HG02973 (cell line): ENCODE results near the gene AKR1B1.
A peak's percentile ranks its signal among the peaks of the same experiment; 100 is the strongest.
"Not testable (repeated sequence)": the region's sequence is repeated elsewhere in the genome, so short reads cannot be mapped to it uniquely, and the experiment has no call there.

Experiments
- ATAC-seq: cut with Tn5 transposase; IDR thresholded peaks from one replicate; pipeline ENCODE4 v1.9.1; 2021; ENCODE audit warnings: moderate library complexity; ENCODE audit not compliant: unreplicated experiment

The AKR1B1 gene

DNA sequence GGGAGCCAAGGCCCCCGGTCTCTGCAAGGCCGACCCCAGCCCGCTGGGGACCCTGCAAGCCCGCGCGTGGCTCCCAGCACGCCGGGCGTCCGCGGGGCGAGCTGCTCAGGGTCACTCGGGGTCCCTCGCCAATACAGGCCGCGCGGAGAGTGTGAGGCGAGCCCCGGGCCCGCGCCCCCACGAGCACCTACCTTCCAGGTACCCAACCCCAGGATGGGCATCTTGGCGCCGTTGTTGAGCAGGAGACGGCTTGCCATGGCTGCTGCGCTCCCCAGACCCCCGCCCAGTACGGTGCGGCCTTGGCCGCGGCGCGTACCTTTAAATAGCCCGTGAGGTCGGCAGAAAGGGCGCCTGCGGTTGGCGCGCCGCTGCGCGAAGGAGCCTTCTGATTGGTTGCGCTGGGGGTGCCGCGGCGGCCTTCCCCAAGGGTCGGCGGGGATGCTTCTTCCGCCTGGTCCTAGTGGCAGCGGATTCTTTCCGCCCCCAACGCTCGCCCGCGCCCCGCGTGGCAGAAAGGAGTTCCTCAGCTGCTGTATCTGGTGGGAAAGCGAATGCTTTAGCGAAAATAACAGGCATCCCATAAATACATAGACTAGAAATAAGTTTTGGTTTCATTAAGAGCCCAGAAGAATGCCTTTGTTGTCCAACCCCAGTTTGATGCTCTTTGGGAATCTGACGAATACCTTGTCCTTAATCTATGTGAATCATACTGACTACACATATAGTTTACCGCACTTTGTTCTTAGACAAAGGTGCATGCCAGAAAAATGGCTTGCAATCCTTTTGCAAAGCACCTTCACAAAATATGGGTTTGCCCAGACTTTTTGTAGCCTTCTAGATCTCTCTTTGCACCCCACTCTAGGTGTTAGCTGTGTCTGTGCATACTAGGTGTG is at the start of gene AKR1B1:
Gene AKR1B1 (minus strand): TSS at position 295 of the 893 bp plus-strand sequence. CDS start 38 bp downstream, at position 257.
- ATAC-seq = peak; percentile 96

DNA sequence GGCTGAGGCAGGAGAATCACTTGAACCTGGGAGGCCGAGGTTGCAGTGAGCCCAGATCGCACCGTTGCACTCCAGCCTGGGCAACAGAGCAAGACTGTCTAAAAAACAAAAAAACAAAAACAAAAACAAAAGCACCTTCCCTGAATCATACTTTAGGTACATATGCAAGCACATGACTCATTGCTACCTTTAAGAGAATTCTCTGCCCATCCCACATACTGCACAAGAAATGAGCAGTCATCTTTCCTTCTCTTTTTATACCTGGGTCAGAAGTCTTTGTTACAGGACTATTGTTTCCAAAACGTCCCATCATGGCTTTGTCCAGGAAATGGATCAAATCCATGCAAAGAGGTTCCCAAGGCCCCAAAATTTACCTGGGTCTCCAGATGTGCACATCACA is 47.0 kb upstream of the AKR1B1 start:
- ATAC-seq = no peak

DNA sequence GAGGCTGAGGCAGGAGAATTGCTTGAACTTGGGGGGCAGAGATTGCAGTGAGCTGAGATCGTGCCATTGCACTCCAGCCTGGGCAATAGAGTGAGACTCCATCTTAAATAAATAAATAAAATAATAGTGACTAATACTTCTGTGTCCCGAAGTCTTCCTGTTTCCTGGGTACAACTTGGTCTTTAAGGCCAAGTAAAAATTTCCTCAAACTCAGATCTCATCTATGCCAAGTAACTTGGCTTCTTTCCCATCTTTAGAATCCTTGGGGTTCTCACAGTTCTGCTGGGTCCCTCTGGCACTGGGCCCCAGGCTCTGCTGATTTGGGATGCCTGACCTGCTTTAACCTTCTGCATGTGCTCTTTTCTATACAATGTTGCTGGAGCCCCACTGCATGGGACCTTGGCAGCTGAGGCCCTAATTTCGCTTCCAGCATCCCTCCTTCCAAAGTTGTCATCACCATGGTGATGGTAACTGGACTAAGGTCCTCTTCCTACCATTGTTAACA is 45.8 kb upstream of the AKR1B1 start:
- ATAC-seq = no peak

DNA sequence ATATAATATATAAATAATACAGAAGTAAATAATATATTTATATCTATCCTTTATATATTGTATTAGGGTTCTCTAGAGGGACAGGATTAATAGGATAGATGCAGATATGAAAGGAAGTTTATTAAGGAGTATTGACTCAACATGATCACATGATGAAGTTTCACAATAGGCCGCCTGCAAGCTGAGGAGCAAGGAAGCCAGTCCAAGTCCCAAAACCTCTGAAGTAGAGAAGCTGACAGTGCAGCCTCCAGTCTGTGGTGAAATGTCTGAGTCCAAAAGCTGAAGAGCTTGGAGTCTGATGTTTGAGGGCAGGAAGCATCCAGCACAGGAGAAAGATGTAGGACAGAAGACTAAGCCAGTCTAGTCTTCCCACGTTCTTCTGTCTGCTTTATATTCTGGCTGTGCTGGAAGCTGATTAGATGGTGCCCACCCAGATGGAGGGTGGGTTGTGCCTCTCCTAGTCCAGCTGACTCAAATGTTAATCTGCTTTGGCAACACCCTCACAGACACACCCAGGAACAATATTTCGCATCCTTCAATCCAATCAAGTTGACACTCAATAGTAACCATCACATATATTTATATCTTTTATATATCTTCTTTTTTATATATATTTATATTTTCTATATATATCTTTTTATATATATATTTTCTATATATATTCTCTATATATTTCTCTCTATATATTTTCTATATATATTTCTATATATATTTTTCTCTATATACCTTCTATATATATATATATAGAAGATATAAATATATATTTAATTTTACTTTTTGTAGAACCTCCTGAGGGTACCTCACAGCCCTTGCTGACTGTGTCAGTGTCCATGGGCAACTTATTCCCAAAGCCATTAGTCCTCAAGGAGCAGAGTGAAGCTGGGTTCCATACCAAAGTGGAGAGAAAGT is 43.8 kb upstream of the AKR1B1 start:
- no peak for ATAC-seq

DNA sequence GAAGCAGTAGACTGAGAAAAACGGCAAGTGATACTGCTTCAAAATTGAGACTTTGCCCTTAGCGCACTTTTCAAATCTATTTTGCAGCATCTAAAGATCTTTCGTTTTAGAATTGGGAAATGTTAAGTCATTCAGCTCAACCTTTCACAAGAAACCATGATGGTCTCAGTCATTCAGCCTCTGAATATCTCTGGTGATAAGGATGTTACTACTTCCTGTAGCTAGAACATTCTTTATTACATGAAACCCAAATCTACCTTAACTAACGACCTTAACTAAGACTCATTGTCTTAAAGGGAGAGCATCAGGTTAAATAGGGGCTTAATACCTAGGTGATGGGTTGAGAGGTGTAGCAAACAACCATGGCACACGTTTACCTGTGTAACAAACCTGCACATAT is 42.1 kb upstream of the AKR1B1 start:
- ATAC-seq = no peak

DNA sequence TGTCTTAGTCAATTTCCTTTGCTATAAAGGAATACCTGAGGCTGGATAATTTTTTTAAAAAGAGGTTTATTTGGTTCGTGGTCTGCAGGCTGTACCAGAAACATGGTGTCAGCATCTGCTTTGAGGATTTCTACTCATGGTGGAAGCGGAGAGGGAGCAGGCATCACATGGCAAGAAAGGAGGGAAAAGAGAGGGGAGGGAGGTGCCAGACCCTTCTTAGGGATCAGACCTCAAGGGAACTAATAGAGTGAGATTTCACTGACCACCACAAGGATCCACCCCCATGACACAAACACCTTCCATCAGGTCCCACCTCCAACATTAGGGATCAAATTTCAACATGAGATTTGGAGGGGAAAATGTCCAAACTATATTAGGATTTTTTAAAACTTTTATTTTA is 41.5 kb upstream of the AKR1B1 start:
- ATAC-seq = no peak

DNA sequence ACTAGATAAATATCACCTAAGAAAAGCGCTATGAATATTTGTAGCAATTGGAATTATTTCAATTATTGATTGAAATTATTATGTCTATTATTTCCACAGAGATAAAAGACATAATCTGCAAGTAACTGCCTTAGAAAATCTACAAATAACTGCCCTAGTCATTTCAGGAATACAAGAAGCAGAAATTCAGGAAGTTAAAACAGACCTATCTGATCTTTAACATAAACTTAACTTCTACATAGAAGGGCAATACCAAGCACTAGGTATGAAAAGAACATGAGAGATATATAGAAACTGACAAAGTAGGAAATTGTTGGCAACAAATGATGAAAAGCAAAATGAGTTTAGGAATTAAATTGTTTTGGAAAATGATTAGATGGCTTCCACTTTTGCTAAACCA is 36.6 kb upstream of the AKR1B1 start:
- no peak for ATAC-seq

DNA sequence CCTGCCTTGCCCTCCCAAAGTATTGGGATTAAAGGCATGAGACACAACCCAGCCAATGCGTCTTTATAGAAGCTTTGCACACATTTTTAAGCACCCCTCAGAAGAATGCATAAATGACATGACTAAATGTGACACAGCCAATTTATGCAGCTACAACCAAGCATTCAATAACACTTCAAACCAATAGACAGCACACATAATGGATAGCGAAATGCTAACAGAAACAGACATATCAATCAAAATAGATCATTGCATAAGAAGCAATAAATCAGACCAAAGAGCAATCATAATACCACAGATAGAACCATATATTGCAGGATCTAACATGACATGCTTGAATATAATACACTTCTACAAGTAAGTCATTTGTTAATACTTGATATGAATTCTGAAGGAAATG is 34.2 kb upstream of the AKR1B1 start:
- ATAC-seq = no peak

DNA sequence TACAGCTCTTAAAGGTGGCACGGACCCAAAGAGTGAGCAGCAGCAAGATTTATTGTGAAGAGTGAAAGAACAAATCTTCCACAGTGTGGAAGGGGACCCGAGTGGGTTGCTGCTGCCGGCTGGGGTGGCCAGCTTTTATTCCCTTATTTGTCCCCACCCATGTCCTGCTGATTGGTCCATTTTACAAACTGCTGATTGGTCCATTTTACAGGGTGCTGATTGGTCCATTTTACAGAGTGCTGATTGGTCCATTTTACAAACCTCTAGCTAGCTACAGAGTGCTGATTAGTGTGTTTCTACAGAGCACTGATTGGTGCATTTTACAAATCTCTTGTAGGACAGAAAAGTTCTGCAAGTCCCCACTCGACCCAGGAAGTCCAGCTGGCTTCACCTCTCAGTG is 28.8 kb upstream of the AKR1B1 start:
- ATAC-seq = not testable (repeated sequence)

DNA sequence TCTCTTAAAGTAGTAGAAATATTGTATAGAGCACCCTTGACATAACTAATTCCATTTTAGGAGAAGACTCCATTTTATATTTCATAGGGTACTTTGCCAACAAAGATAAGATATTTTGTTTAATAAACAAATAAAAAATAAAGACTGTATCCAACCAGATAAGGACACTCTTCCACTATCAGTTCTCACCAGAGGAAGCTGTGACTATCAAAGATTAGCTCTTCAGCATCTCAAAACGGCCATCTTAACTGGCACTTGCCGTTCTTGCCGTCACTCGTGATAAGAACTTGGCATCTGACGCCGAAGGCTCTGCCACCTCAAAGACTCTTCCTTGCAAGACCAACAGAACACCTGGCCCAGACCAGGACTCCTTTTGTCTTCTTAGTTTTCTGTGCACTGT is 26.3 kb upstream of the AKR1B1 start:
- no peak for ATAC-seq

DNA sequence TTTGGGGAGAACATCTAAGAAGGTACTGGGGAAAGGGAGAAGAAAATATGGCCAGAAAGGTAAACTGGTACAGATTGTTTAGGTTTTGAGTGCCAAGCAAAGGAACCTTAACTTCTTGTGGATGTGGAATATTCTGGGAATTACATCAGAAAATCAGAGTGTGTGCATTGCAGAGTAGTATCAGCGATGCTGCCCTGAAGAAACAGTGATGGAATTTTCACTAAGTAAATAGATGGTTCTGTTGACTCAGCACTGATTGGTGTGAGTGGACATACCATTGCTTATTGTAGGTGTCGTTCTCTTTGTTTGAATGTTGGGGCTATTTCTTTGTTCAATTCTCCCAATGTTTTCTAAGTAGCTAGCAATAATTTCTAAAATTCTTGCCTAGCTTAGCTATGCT is 24.4 kb upstream of the AKR1B1 start:
- ATAC-seq = no peak

DNA sequence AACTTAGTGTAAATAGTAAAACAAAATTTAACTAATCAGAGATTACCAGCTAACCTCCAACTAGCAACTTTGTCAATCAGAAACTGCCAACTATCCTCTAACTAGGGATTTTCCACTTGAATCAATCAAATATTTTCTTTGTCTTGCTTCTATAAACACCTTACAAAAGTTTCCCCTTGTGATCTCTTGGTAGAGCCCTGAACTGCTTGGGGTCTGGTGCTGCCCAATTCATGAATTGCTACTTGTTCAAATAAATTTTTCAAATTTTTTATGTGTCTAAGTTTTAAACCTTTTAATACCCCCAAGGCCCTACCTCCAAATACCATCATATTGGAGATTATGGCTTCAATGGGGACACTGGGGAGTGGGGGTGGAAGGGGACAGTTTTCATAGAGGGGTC is 24.0 kb upstream of the AKR1B1 start:
- no peak for ATAC-seq

DNA sequence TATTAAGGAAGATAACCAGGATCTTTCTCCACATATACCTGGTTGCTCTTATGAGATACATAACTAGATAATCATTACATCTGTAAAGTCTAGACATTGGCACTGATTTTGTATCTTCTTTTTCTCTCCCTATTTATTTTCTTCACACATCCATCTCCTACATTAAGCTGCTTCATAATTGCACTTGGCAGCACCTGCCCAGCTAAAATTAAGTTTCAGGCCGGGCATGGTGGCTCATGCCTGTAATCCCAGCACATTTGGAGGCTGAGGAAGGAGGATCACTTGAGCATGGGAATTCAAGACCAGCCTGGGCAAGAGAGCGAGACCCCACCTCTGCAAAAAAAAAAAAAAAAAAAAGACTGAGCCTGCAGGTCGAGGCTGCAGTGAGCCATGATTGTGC is 22.3 kb upstream of the AKR1B1 start:
- ATAC-seq = no peak

DNA sequence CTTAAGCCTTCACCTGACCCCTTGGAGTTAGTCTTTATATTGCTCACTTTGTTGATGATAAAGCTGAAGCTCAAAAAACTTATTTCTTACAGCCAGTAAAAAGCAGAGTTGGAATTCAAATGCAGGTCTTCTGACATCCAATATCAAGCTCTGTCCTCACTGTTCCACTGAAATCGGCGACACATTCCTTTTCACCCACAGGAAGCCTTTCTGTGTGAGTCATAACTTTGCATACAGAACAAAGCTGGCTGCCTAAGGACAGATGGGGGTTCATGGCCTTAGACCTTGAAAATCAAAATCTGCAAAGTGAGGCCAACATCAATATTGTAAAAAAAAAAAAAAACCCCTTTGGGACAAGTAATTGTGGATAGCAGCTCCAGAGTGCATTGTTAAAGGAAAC is 21.8 kb upstream of the AKR1B1 start:
- ATAC-seq = no peak

DNA sequence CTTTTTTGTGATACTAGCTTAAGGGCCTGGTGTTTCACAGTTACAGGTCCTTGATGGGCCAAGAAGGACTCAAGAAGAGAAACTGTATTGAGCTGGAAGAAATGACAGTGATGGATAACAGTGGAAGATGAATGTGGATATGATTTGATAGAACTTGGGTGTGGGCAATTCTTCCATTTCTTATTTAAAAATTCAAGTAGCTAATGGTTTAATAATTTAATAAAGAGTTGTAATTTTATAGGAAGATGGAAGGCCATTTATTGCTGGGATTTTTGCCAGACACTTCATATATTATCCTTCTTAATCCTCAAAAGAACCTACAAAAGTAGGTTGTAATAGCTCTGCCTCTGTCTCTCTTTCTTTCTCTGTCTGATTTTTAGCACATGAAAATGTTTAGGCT is 21.3 kb upstream of the AKR1B1 start:
- no peak for ATAC-seq

DNA sequence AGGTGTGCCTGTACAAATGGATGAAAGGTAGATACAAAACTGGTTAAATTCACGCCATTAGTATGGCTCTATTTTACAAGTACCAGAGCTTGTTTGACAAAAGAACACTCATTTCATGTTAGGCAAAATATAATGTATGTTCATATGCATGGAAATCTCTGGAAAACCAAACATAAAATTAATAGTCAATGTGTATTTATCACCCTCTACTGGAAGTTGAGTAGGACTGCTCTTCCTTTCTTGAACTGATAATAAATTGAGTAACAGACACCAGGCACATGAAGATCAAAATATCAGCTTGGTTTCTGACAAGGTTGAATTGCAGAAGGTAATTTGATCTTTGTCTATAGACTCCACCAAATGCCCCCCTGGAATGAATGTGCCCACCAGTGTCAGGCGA is 19.8 kb upstream of the AKR1B1 start:
- ATAC-seq = no peak

DNA sequence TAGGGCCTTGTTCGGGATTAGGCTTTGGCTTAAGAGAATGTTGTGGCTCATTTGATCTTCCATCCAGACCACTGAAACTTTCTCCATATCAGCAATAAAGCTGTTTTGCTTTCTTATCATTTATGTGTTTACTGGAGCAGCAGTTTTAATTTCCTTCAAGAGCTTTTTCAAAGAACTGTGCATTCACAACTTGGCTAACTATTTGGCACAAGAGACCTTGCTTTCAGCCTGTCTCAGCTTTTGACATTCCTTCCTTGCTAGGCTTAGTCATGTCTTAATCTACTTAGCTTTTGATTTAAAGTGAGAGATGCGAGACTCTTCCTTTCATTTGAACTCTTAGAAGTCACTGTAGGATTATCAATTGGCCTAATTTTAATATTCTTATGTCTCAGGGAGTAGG is 19.1 kb upstream of the AKR1B1 start:
- ATAC-seq = no peak

DNA sequence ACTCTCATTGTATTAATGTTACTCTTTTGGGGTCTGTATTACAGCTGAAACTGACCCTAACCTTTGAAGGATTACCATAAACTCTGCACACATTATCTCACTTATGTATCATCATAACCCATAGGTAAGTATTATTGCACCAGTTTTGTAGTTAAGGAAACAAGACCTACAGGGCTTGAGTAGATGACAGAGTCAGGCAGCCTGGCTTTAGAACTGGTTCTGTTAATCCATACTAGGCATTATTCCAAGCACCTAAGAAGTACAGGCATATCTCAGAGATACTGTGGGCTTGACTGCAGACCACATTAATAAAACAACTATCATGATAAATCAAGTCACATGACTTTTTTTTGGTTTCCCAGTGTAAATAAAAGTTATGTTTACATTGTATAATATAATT is 17.1 kb upstream of the AKR1B1 start:
- no peak for ATAC-seq

DNA sequence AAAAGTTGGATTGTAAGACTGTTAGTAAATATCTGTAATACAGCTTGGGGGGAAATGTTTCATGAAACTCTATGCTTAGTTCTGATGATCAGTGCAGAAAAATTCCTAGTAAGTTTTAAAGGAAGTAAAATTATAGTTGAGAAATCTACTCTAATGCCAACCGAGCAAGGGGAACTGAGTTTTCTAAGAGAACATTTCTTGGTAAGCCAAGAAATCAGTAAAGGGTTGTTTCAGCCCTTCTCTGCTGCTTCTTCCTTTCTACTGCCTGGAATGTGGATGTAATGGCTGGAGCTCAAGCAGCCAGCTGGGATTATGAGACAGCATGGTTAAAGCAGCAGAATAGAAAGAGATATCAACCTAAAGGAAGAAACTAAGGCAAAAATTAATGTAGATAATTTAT is 15.9 kb upstream of the AKR1B1 start:
- ATAC-seq = no peak

DNA sequence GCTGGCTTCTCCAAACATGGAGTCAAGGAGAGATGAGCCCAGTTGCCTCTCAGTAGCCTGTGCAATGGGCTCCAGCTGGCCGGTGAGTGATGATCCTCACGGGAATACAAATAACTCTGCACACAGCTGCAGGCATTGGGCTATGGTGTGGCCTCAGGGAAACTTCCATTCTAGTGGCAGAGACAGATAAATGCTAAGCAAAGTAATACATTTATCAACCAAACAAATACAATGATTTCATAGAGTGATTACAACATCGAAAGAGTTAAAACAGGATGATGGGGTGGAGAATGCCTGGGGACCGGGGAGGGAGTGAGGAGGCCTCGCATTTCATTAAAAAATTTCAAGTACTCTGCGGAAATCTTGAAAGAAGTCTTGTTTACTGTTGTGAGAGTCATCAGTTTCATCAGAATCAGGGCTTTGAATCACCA is 15.0 kb upstream of the AKR1B1 start:
- no peak for ATAC-seq

DNA sequence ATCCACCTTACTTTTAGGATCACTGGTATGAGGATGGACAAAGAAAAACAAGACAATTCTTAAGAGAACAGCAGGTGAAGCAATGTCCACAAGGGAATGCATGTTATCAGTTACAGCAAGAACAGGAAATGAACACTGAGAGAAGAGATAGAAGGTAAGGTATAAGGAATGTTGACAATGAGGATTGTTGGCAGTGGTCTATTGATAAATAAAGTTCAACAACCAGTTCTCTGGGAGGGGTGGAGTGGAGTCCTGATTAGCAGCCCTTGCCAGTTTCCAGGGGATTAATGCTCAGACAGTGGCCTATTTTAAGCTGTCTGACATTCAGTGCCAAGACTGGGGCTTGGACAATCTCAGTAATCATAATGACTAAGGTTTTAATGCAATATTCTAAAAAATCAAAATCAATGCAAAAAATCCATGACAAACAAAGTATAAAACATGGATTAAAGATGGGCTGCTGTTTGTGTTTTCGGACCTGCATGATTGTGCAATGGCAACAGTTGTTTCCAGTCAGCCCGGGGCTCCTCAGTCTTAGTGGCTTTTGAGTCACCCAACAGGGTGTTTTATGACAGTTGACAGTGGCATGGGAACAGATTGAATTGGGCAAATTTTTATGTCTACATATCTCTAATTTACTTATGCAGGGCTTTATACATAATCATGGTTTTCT is 13.8 kb upstream of the AKR1B1 start:
- no peak for ATAC-seq
